ENCODE results near the gene STK31.

STK31 gene, protein sequence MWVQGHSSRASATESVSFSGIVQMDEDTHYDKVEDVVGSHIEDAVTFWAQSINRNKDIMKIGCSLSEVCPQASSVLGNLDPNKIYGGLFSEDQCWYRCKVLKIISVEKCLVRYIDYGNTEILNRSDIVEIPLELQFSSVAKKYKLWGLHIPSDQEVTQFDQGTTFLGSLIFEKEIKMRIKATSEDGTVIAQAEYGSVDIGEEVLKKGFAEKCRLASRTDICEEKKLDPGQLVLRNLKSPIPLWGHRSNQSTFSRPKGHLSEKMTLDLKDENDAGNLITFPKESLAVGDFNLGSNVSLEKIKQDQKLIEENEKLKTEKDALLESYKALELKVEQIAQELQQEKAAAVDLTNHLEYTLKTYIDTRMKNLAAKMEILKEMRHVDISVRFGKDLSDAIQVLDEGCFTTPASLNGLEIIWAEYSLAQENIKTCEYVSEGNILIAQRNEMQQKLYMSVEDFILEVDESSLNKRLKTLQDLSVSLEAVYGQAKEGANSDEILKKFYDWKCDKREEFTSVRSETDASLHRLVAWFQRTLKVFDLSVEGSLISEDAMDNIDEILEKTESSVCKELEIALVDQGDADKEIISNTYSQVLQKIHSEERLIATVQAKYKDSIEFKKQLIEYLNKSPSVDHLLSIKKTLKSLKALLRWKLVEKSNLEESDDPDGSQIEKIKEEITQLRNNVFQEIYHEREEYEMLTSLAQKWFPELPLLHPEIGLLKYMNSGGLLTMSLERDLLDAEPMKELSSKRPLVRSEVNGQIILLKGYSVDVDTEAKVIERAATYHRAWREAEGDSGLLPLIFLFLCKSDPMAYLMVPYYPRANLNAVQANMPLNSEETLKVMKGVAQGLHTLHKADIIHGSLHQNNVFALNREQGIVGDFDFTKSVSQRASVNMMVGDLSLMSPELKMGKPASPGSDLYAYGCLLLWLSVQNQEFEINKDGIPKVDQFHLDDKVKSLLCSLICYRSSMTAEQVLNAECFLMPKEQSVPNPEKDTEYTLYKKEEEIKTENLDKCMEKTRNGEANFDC

DNA sequence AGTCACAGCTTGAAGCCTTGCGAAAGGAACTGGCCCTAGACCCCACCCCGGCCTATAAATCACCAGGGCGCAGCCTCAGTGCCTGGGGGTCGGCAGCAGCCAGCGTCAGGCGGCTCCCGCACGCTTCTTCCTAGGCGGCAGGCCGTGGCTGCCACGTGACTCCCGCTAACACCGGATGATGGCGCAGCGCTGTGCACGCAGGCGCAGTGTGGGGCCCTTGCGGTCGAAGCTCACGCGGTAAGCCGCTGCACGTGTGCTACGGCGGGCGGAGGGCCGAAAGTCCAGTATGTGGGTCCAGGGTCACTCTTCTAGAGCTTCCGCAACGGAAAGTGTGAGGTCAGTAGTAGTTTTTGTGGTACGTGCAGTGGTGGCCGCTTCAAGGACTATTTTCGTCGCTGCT is at the start of gene STK31:
TSS of gene STK31 (plus strand) at position 220 of the 400 bp plus-strand sequence. CDS start at position 287, 67 bp downstream.
- DNase-seq (ENCODE audit: low read depth): no peak
- H3K4me3 ChIP-seq (ENCODE audit: low read depth, low read length): no peak within 1 kb of the TSS
- TF ChIP-seq, protein P1, sequence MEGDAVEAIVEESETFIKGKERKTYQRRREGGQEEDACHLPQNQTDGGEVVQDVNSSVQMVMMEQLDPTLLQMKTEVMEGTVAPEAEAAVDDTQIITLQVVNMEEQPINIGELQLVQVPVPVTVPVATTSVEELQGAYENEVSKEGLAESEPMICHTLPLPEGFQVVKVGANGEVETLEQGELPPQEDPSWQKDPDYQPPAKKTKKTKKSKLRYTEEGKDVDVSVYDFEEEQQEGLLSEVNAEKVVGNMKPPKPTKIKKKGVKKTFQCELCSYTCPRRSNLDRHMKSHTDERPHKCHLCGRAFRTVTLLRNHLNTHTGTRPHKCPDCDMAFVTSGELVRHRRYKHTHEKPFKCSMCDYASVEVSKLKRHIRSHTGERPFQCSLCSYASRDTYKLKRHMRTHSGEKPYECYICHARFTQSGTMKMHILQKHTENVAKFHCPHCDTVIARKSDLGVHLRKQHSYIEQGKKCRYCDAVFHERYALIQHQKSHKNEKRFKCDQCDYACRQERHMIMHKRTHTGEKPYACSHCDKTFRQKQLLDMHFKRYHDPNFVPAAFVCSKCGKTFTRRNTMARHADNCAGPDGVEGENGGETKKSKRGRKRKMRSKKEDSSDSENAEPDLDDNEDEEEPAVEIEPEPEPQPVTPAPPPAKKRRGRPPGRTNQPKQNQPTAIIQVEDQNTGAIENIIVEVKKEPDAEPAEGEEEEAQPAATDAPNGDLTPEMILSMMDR (IDR thresholded peaks at IDR 0.05; ENCODE audit: low read depth, low read length, missing control alignments): no peak

DNA sequence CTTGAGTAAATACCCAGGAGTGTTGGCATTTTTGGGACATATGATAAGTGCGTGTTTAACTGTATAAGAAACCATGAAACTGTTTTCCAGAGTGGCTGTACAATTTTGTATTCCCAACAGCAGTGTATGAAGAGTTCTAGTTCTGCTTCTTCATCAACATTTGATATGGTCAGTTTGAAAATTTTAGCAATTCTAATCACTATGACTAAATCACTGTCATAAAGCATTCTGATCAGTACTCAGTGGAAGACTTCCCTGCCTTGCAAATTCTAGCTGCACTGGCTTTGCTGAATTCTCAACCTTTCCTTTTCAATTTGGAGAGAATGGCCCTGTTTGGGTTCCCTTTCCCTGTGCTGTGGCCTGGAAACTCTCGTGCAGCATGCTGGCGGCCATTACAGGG is 48.6 kb upstream of the STK31 start:
- TF ChIP-seq, protein P1 (IDR thresholded peaks at IDR 0.05; ENCODE audit: low read depth, low read length, missing control alignments): no peak
- DNase-seq (ENCODE audit: low read depth): no peak
- H3K4me3 ChIP-seq (ENCODE audit: low read depth, low read length): no peak overlapping the region

DNA sequence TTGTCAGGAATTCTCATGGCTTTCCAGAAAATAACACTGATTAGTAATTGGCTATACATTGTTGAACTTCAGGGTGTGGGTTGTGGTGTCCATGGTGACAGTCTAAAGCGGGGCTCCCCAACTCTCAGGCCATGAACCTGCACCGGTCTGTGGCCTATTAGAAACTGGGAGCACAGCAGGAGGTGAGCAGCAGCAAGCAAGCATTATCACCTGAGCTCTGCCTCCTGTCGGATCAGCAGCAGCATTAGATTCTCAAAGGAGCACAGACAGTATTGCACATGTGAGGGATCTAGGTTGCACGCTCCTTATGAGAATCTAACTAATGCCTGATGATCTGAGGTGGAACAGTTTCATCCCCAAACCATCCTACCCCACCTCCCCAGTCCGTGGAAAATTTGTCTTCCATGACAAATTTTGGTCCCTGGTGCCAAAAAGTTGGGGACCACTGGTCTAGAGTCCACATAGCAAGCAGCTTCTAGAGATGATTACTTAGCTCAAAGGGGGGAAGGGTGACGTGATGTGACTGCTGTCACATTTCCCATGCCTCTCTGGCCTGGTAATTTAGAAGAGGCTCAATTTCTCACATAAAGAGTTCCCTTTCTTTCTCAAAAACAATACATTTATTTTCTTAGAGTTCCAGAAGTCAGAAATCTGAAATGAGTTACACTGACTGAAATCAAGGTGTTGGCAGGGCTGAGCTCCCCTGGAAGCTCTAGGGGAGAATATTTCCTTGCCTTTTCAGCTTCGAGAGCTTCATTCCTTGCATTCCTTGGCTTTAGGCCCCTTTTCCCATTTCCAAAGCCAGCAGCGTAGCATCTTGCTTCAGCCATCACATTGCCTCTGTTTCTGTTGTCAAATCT is 47.7 kb upstream of the STK31 start:
- no peak for DNase-seq (ENCODE audit: low read depth)
- TF ChIP-seq, protein P1 (IDR thresholded peaks at IDR 0.05; ENCODE audit: low read depth, low read length, missing control alignments): no peak
- H3K4me3 ChIP-seq (ENCODE audit: low read depth, low read length): no peak overlapping the region

DNA sequence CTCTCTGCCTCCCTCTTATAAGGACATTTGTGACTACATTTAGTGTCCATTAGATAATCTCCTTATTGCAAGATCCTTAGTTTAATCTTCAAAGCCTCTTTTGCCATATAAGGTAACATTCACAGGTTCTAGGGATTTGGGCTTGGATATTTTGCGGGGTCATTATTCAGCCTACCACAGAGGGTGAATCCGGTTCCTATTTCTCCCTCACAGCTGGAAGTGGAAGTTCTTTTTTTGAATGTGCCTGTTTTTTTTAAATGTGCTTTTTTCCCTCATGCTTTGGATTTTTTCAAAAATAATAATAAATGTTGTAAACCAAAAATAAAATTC is 47.1 kb upstream of the STK31 start:
- H3K4me3 ChIP-seq (ENCODE audit: low read depth, low read length): no peak overlapping the region
- no peak for DNase-seq (ENCODE audit: low read depth)
- TF ChIP-seq, protein P1 (IDR thresholded peaks at IDR 0.05; ENCODE audit: low read depth, low read length, missing control alignments): no peak

DNA sequence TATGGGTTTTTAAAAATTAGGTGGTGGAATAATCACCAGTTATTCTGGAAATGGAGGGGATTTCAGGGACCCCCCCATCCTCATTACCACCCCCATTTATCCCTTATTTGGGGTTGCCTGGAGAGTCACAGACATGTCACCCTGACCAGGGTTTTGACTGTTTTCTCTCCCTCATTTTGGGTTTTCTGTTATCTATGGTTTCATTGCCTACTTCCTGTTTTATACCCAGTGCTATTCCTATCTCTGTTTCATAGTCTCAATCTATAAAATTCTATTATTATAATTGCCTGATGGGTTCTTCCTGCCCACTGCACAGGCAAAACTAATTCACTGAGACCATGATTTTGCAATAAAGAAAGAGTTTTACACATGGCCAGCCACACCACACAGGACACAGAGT is 45.9 kb upstream of the STK31 start:
- TF ChIP-seq, protein P1 (IDR thresholded peaks at IDR 0.05; ENCODE audit: low read depth, low read length, missing control alignments): no peak
- no peak overlapping the region for H3K4me3 ChIP-seq (ENCODE audit: low read depth, low read length)
- DNase-seq (ENCODE audit: low read depth): no peak

DNA sequence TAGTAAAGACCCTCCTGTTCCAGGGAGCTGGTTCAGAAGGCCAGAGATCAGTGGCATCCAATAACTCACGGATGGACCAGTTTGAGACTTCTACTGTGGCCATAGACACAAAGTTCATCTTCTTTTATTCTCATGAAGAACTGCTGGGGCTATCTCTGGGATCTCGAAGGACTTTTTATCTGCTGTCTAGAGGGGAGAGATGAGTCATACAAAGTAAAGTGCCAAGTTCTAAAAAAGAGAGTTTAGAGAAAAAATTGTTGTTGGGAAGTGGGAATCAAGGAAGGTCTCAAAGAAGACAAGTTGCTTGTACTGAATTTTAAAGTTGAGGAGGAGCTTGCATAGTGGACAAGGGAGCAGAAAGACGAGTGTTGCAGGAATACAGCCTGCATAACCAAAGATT is 38.0 kb upstream of the STK31 start:
- no peak for DNase-seq (ENCODE audit: low read depth)
- TF ChIP-seq, protein P1 (IDR thresholded peaks at IDR 0.05; ENCODE audit: low read depth, low read length, missing control alignments): no peak
- H3K4me3 ChIP-seq (ENCODE audit: low read depth, low read length): no peak overlapping the region
